Left lung (tissue), 10 donors: ENCODE measurements around the gene LDHD. TPM values are rescaled to one million over a fixed set of nuclear protein-coding genes. Genes with fewer than 3 reads are reported as not detected.

ENCODE experiments used
- ATAC-seq: fragments of 200-7000 bp; cut with Tn5 transposase; one replicate; pipeline ENCODE4 v1.9.1; 2020; ENCODE audit warnings: moderate library complexity
- DNase-seq, 4 donors: peaks; one replicate each; pipeline ENCODE4 v3.0.0-alpha.2; 2013 to 2020
- H3K27ac ChIP-seq, 2 donors: fragments of 200-600 bp; sonication (generic) in 1 of 2; one replicate each; pipeline versions ENCODE4 v1.5.0 to v1.8.0; 2020 to 2021
- H3K27me3 ChIP-seq, 2 donors: fragments of 200-600 bp; sonication (generic) in 1 of 2; one replicate each; pipeline versions ENCODE4 v1.5.0 to v1.8.0; 2020 to 2021
- H3K36me3 ChIP-seq, 2 donors: fragments of 200-600 bp; sonication (generic) in 1 of 2; one replicate each; pipeline versions ENCODE4 v1.5.0 to v1.8.0; 2020 to 2021
- H3K4me1 ChIP-seq, 2 donors: fragments of 200-600 bp; one replicate each; pipeline ENCODE4 v1.8.0; 2021
- H3K4me3 ChIP-seq, 2 donors: fragments of 200-600 bp; sonication (generic) in 1 of 2; one replicate each; pipeline versions ENCODE4 v1.5.0 to v1.8.0; 2020 to 2021; ENCODE audit warnings: mild to moderate bottlenecking in 1 of 2
- H3K9me3 ChIP-seq, 2 donors: fragments of 200-600 bp; sonication (generic) in 1 of 2; one replicate each; pipeline versions ENCODE4 v1.5.0 to v1.8.0; 2020 to 2021
- intact Hi-C, 2 donors: fragments of 100-400 bp; cut with DNase I; formaldehyde crosslinking; loops; one replicate each; pipeline versions ENCODE4 v1.11.2 to v1.14.2; 2022
- polyA plus RNA-seq, 6 donors: library from polyadenylated mRNA; unstranded; fragments of 120-200 nt; gene quantifications; one replicate each; pipeline ENCODE4 v1.2.1, GENCODE V29; 2013; ENCODE audit not compliant: insufficient read length in 6 of 6
- total RNA-seq, 2 donors: library from RNA; stranded (reverse); fragmentation: NEBNext Ultra II Directional; extraction: Animal tissue kit (Norgen Biotek cat#: 25700); gene quantifications; one replicate each; pipeline ENCODE4 v1.2.1, GENCODE V29; 2021
- TF ChIP-seq, protein P1 (sequence below), 2 donors: fragments of 200-600 bp; sonication (generic) in 1 of 2; IDR thresholded peaks; one replicate each; pipeline versions ENCODE4 v1.5.0 to v1.8.0; 2021; ENCODE audit warnings: antibody characterized with exemption in 2 of 2
- donor health status: DM: no; HTN: yes; CAD: no.
- donor health status: DM: no; HTN: no; CAD: no.

LDHD gene
- total and polyA plus RNA-seq, 8 donors = 1.6 to 9.9 (median 2.7) TPM

GRCh38 chr16:75104836-75105235 lies 11.7 kb downstream of the LDHD start:
- ATAC-seq = no peak
- intact Hi-C loops = loop anchor here in 1 of 2 donors (10.0 kb wide), 1 partner anchor 100 kb away; no protein-coding TSS in a partner anchor
- no peaks in the 10 kb centered on the region for H3K36me3 ChIP-seq
- TF ChIP-seq, protein P1, sequence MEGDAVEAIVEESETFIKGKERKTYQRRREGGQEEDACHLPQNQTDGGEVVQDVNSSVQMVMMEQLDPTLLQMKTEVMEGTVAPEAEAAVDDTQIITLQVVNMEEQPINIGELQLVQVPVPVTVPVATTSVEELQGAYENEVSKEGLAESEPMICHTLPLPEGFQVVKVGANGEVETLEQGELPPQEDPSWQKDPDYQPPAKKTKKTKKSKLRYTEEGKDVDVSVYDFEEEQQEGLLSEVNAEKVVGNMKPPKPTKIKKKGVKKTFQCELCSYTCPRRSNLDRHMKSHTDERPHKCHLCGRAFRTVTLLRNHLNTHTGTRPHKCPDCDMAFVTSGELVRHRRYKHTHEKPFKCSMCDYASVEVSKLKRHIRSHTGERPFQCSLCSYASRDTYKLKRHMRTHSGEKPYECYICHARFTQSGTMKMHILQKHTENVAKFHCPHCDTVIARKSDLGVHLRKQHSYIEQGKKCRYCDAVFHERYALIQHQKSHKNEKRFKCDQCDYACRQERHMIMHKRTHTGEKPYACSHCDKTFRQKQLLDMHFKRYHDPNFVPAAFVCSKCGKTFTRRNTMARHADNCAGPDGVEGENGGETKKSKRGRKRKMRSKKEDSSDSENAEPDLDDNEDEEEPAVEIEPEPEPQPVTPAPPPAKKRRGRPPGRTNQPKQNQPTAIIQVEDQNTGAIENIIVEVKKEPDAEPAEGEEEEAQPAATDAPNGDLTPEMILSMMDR (IDR thresholded peaks at IDR 0.05) = no peak
- DNase-seq = no peak
- peak overlapping the region; percentile 69 to 84 for H3K27ac ChIP-seq
- H3K27me3 ChIP-seq = no peaks in the 10 kb centered on the region
- H3K4me3 ChIP-seq = no peak overlapping the region
- no peaks in the 10 kb centered on the region for H3K9me3 ChIP-seq
- peaks cover 21 to 63% of the 10 kb centered on the region in 2 donors for H3K4me1 ChIP-seq

DNA sequence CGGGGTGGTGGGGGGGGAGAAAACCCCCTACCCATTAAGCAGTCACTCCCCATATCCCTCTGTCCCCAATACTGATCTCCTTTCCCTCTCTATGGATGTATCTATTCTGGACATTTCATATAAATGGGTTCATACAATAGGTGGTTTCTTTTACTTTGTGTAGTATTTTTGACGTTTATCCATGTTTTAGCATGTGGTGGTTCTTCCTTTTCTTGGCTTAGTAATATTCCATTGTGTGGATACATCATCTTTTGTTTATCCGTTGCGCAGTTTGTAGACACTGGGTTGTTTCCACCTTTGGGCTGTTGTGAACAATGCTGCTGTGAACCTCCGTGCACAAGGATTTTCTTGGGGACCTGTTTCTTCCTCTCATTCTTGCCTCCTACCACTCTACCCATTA lies 12.6 kb downstream of the LDHD start:
- no peak for ATAC-seq
- Histone ChIP-seq H3K4me3 (no peak overlapping the region), H3K9me3 (no peaks in the 10 kb centered on the region), H3K27me3 (no peaks in the 10 kb centered on the region), H3K4me1 (peaks cover 13 to 63% of the 10 kb centered on the region in 2 donors), H3K36me3 (no peaks in the 10 kb centered on the region), H3K27ac (no peak overlapping the region)
- DNase-seq = no peak
- intact Hi-C loops = loop anchor here in 1 of 2 donors (10.0 kb wide), 1 partner anchor 99 kb away; no protein-coding TSS in a partner anchor
- TF ChIP-seq, protein P1 (IDR thresholded peaks at IDR 0.05) = no peak

GRCh38 chr16:75102595-75102994 lies 14.0 kb downstream of the LDHD start:
- Histone ChIP-seq H3K4me3 (no peak overlapping the region), H3K9me3 (no peaks in the 10 kb centered on the region)
- intact Hi-C loops = loop anchor here in 1 of 2 donors (10.0 kb wide), 1 partner anchor 98 kb away; no protein-coding TSS in a partner anchor

DNA sequence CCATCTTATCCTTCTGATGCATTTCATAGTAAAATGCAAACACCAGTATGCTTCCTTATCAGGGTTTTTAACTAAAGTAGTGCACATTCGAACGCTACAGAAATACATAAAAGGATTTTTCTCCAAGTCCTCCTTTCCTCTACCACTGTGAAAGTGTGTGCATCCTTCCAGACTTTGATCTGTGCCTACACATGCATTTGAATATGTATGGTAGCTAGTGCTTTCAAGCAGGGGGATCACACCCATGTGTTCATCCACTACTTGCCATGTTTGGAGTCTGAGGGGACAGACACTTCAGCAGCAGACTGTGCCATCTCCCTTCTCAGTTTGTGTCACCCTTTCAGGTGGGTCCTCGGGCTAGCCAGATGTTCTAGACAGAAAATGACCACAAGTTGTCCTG lies 14.9 kb downstream of the LDHD start:
- no peaks in the 10 kb centered on the region for H3K9me3 ChIP-seq
- H3K4me3 ChIP-seq = no peak overlapping the region
- intact Hi-C loops = loop anchor here in 1 of 2 donors (10.0 kb wide), 1 partner anchor 97 kb away; no protein-coding TSS in a partner anchor
- H3K27me3 ChIP-seq = no peaks in the 10 kb centered on the region
- TF ChIP-seq, protein P1 (IDR thresholded peaks at IDR 0.05) = no peak
- no peak for DNase-seq
- H3K36me3 ChIP-seq = no peaks in the 10 kb centered on the region
- H3K27ac ChIP-seq = no peak overlapping the region
- no peak for ATAC-seq
- H3K4me1 ChIP-seq = peaks cover 18 to 63% of the 10 kb centered on the region in 2 donors

More at GRCh38 chr16:75102595-75102994, 14.0 kb downstream of the LDHD start:
- DNase-seq (no peak), ATAC-seq (no peak)
- Histone ChIP-seq H3K27me3 (no peaks in the 10 kb centered on the region), H3K4me1 (peaks cover 13 to 63% of the 10 kb centered on the region in 2 donors), H3K27ac (no peak overlapping the region), H3K36me3 (no peaks in the 10 kb centered on the region)
- TF ChIP-seq, protein P1 (IDR thresholded peaks at IDR 0.05) = no peak

GRCh38 chr16:75100603-75100990 lies 16.0 kb downstream of the LDHD start:
- no peak for ATAC-seq
- H3K27ac ChIP-seq = peak overlapping the region in 1 of 2 donors; percentile 73
- no peak for DNase-seq
- H3K9me3 ChIP-seq = no peaks in the 10 kb centered on the region
- intact Hi-C loops = loop anchor here in 1 of 2 donors (10.0 kb wide), 1 partner anchor 96 kb away; no protein-coding TSS in a partner anchor
- H3K27me3 ChIP-seq = no peaks in the 10 kb centered on the region
- H3K4me3 ChIP-seq = no peak overlapping the region
- peaks cover 14 to 57% of the 10 kb centered on the region in 2 donors for H3K4me1 ChIP-seq
- TF ChIP-seq, protein P1 (IDR thresholded peaks at IDR 0.05) = no peak
- H3K36me3 ChIP-seq = peaks cover 0 to under 1% of the 10 kb centered on the region in 2 donors
